ENCODE data around the gene APRT. TPM values are rescaled to one million over a fixed set of nuclear protein-coding genes. Genes with fewer than 3 reads are reported as not detected.

The APRT gene
- total RNA-seq, 2 donors from 2014 or later: 112 to 199 TPM

GRCh38 chr16:88843256-88843655, 31.5 kb upstream of the APRT start:
- intact Hi-C loops (cut with DNase I, micrococcal nuclease): no loop called here
- DNase-seq (no peak), ATAC-seq (no peak)

GRCh38 chr16:88842806-88843205, 31.1 kb upstream of the APRT start:
- DNase-seq (no peak), ATAC-seq (no peak)
- intact Hi-C loops (cut with DNase I, micrococcal nuclease): no loop called here

GRCh38 chr16:88842308-88842756, 30.6 kb upstream of the APRT start:
- ATAC-seq: no peak
- intact Hi-C loops (cut with DNase I, micrococcal nuclease): no loop called here
- no peak for DNase-seq

- DNase-seq (no peak), ATAC-seq (no peak)
- intact Hi-C loops (cut with DNase I, micrococcal nuclease): no loop called here
These were observed 30.0 kb upstream of the APRT start for GRCh38 chr16:88841521-88842307.

- ATAC-seq: no peak
- intact Hi-C loops (cut with DNase I, micrococcal nuclease): no loop called here
- DNase-seq: no peak
These were observed 29.0 kb upstream of the APRT start for GRCh38 chr16:88840600-88841215.

GRCh38 chr16:88839745-88840599, 28.2 kb upstream of the APRT start:
- ATAC-seq (no peak), DNase-seq (no peak)
- intact Hi-C loops (cut with DNase I, micrococcal nuclease): no loop called here

- DNase-seq (no peak), ATAC-seq (no peak)
- intact Hi-C loops (cut with DNase I, micrococcal nuclease): no loop called here
These were observed 27.4 kb upstream of the APRT start for GRCh38 chr16:88839026-88839529.

GRCh38 chr16:88838566-88838965, 26.8 kb upstream of the APRT start:
- DNase-seq (no peak), ATAC-seq (no peak)
- intact Hi-C loops (cut with DNase I, micrococcal nuclease): no loop called here

GRCh38 chr16:88837806-88838205, 26.1 kb upstream of the APRT start:
- ATAC-seq: no peak
- intact Hi-C loops (cut with DNase I, micrococcal nuclease): no loop called here

GRCh38 chr16:88836791-88837190, 25.1 kb upstream of the APRT start:
- DNase-seq (no peak), ATAC-seq (no peak)
- intact Hi-C loops (cut with DNase I, micrococcal nuclease): no loop called here

More at GRCh38 chr16:88837806-88838205, 26.1 kb upstream of the APRT start:
- no peak for DNase-seq

GRCh38 chr16:88835818-88836217, 24.1 kb upstream of the APRT start:
- ATAC-seq (no peak), DNase-seq (no peak)
- intact Hi-C loops (cut with DNase I, micrococcal nuclease): no loop called here

GRCh38 chr16:88835383-88835782, 23.7 kb upstream of the APRT start:
- no peak for DNase-seq
- ATAC-seq: no peak
- intact Hi-C loops (cut with DNase I, micrococcal nuclease): no loop called here

GRCh38 chr16:88834670-88835069, 22.9 kb upstream of the APRT start:
- ATAC-seq: no peak
- DNase-seq: no peak
- intact Hi-C loops (cut with DNase I, micrococcal nuclease): no loop called here

GRCh38 chr16:88833086-88833485, 21.4 kb upstream of the APRT start:
- no peak for ATAC-seq
- intact Hi-C loops (cut with DNase I, micrococcal nuclease): no loop called here
- no peak for DNase-seq

- no peak for ATAC-seq
- DNase-seq: no peak
- intact Hi-C loops (cut with DNase I, micrococcal nuclease): no loop called here
These were observed 20.1 kb upstream of the APRT start for GRCh38 chr16:88831838-88832237.

- intact Hi-C loops (cut with DNase I, micrococcal nuclease): no loop called here
- DNase-seq (no peak), ATAC-seq (no peak)
These were observed 19.1 kb upstream of the APRT start for GRCh38 chr16:88830783-88831182.

- DNase-seq: no peak
- ATAC-seq: no peak
- intact Hi-C loops (cut with DNase I, micrococcal nuclease): no loop called here
These were observed 18.5 kb upstream of the APRT start for GRCh38 chr16:88830258-88830657.

GRCh38 chr16:88828711-88829110, 17.0 kb upstream of the APRT start:
- intact Hi-C loops (cut with DNase I, micrococcal nuclease): no loop called here
- ATAC-seq: no peak
- no peak for DNase-seq

GRCh38 chr16:88827727-88828126, 16.0 kb upstream of the APRT start:
- DNase-seq (no peak), ATAC-seq (no peak)
- intact Hi-C loops (cut with DNase I, micrococcal nuclease): no loop called here

All from left colon (tissue), 2 donors.